ENCODE results near the gene KCNC3.

The KCNC3 gene

DNA sequence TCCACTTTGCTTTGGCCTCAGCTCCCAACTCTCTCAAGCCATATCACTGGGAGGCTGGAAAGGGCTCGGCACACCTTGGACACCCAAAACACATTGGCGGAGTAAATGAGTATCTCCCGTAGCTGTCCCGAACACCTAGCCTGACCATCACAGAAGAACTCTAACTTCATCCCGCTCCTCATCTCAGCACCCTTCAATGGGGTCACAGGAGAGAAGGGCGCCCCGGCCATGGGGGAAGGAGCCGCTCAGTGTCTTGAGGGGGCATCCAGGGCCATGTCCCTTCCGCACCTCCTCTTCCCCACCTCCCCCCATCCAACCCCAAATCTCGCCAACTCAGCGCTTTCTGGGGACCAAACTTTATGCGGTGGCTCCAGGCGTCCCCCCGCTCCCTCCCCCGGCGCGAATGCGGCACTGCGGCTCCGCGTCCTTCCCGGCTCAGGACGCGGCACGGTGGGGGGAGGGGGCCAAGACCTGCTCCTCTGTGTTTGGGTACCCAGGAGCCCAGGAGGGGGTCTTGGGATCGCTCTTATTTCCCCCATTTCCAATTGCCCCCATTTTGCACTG, 3.0 kb downstream of the KCNC3 start:
- DNase-seq (ENCODE audit: extremely low read depth, insufficient read length), result no peak
- Histone ChIP-seq H3K27me3 (replicated peaks; ENCODE audit: control insufficient read depth, insufficient read depth, low read length) (no peaks in the 10 kb centered on the region; the same call in 1 of the 2 replicates), H3K4me3 (replicated peaks; ENCODE audit: low read depth, low read length) (0 out of 2 replicates have a peak overlapping the region, but pooled peaks have one; percentile 20), H3K36me3 (ENCODE audit: control insufficient read depth, insufficient read depth, low read length) (peaks cover 3% of the 10 kb centered on the region)
- TF ChIP-seq, protein P1, sequence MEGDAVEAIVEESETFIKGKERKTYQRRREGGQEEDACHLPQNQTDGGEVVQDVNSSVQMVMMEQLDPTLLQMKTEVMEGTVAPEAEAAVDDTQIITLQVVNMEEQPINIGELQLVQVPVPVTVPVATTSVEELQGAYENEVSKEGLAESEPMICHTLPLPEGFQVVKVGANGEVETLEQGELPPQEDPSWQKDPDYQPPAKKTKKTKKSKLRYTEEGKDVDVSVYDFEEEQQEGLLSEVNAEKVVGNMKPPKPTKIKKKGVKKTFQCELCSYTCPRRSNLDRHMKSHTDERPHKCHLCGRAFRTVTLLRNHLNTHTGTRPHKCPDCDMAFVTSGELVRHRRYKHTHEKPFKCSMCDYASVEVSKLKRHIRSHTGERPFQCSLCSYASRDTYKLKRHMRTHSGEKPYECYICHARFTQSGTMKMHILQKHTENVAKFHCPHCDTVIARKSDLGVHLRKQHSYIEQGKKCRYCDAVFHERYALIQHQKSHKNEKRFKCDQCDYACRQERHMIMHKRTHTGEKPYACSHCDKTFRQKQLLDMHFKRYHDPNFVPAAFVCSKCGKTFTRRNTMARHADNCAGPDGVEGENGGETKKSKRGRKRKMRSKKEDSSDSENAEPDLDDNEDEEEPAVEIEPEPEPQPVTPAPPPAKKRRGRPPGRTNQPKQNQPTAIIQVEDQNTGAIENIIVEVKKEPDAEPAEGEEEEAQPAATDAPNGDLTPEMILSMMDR (IDR thresholded peaks at IDR 0.05; ENCODE audit: insufficient read depth, low read length, poor library complexity, severe bottlenecking), result no peak

DNA sequence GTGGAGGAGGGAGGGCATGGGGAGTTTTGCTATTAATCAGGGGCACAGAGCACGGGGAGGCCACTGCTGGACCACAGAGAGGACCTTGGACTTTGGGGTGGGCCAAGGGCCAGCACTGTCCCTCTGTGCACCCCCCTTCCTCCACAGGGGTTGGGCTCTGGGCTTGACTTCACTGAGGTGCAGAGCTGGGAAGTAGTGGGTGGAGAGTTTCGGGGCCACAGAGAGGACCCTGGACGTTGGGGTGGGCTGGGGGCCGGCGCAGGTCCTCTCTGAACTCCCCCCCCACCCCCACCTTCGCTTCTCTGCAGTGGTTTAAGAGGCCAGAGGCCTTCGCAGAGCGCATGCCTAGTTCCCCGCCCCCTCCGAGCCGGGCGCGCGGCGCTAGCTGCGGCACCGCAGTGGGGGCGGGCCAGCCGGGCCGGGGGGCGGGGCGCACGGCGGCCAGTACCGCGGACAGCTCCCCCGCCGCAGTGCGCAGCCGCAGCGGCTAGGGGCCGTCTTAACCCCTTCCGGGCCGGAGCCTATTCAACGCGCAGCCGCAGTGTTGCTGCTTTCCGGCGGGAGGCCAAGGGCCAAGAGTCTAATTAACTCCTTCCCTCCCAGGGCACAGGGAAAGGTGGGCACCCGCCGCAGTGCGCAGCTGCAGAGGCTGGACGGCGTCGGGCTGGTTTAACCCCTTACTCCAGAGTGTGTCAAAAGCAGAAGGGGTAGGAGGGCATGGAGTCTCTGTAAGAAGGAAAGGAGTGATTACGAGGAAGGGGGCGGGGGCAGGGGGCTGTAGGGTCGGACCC, 3.7 kb downstream of the KCNC3 start:
- no peaks in the 10 kb centered on the region; the same call in 1 of the 2 replicates for H3K27me3 ChIP-seq (replicated peaks; ENCODE audit: control insufficient read depth, insufficient read depth, low read length)
- DNase-seq (ENCODE audit: extremely low read depth, insufficient read length), result peak; percentile 85
- H3K4me3 ChIP-seq (replicated peaks; ENCODE audit: low read depth, low read length), result 0 out of 2 replicates have a peak overlapping the region, but pooled peaks have one; percentile 20
- peaks cover 3% of the 10 kb centered on the region for H3K36me3 ChIP-seq (ENCODE audit: control insufficient read depth, insufficient read depth, low read length)
- TF ChIP-seq, protein P1 (IDR thresholded peaks at IDR 0.05; ENCODE audit: insufficient read depth, low read length, poor library complexity, severe bottlenecking), result no peak

DNA sequence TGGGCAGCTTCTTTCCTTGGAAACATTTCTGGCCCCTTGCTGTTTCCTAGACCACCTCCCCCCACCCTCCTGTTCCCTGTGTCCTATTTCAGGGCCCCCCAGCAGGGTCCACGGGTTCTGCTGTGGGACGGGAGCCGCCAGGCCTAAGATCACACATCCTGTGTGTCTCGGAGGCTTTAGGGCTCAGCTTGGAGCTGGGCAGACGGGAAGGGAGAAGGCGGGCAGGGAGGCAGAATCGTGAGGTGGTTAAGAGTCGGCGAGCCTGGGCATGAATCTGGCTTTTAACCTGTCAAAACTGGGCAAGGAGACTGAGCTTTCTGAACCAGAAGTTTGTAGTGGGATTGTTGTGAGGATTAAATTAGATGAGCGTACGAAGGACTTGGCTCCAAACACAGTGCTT, 4.8 kb downstream of the KCNC3 start:
- TF ChIP-seq, protein P1 (IDR thresholded peaks at IDR 0.05; ENCODE audit: insufficient read depth, low read length, poor library complexity, severe bottlenecking), result no peak
- no peak overlapping the region for H3K4me3 ChIP-seq (replicated peaks; ENCODE audit: low read depth, low read length)
- H3K27me3 ChIP-seq (replicated peaks; ENCODE audit: control insufficient read depth, insufficient read depth, low read length), result no peaks in the 10 kb centered on the region; the same call in 1 of the 2 replicates
- peaks cover 3% of the 10 kb centered on the region for H3K36me3 ChIP-seq (ENCODE audit: control insufficient read depth, insufficient read depth, low read length)
- no peak for DNase-seq (ENCODE audit: extremely low read depth, insufficient read length)

DNA sequence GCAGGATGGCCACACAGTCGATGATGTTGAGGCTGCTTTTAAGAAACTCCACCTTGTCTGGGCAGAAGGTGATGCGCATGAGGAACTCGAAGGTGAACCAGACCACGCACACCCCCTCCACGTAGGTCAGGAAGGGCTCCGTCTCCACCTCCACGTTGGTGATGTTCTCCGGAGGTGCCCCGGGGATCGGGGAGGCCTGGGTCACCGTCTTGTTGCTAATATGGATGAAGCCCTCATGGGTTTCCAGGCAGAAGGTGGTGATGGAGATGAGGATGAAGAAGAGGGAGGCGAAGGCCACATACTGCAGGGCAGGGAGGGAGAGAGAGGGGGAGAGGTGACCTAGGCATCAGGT, 5.4 kb downstream of the KCNC3 start:
- TF ChIP-seq, protein P1 (IDR thresholded peaks at IDR 0.05; ENCODE audit: insufficient read depth, low read length, poor library complexity, severe bottlenecking), result no peak
- Histone ChIP-seq H3K4me3 (replicated peaks; ENCODE audit: low read depth, low read length) (no peak overlapping the region), H3K36me3 (ENCODE audit: control insufficient read depth, insufficient read depth, low read length) (peaks cover 3% of the 10 kb centered on the region), H3K27me3 (replicated peaks; ENCODE audit: control insufficient read depth, insufficient read depth, low read length) (no peaks in the 10 kb centered on the region; the same call in 1 of the 2 replicates)
- DNase-seq (ENCODE audit: extremely low read depth, insufficient read length), result no peak

DNA sequence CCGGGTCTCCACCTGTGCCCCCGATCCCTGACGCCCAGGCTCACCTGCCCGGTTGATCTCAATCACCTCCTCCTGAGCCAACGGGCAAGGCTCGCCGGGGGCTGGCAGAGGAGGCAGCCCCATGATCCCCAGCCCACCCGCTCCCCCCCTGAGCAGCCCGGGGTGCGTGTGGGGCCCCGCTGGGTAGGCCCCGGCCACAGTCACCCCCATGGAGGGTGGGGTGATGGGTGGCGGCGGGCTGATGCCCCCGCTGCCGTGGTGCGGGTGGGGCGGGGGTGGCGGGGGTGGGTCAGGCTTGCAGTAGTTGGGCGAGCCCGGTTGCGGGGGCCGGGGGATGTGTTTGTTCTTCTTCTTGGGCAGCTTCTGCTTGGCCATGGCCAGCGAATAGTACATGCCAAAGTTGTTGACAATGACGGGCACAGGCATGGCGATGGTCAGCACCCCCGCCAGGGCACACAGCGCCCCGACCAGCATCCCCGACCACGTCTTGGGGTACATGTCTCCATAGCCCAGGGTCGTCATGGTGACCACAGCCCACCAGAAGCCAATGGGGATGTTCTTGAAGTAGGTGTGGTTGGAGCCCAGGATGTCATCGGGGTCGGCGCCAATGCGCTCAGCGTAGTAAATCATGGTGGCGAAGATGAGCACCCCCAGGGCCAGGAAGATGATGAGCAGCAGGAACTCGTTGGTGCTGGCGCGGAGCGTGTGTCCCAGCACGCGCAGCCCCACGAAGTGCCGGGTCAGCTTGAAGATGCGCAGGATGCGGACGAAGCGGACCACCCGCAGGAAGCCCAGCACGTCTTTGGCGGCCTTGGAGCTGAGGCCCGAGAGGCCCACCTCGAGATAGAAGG, 6.0 kb downstream of the KCNC3 start:
- peaks cover 3% of the 10 kb centered on the region for H3K36me3 ChIP-seq (ENCODE audit: control insufficient read depth, insufficient read depth, low read length)
- H3K4me3 ChIP-seq (replicated peaks; ENCODE audit: low read depth, low read length), result no peak overlapping the region
- DNase-seq (ENCODE audit: extremely low read depth, insufficient read length), result no peak
- TF ChIP-seq, protein P1 (IDR thresholded peaks at IDR 0.05; ENCODE audit: insufficient read depth, low read length, poor library complexity, severe bottlenecking), result no peak
- H3K27me3 ChIP-seq (replicated peaks; ENCODE audit: control insufficient read depth, insufficient read depth, low read length), result no peaks in the 10 kb centered on the region
